Left ventricle myocardium inferior (tissue), 1 donor: ENCODE data around the gene CCDC81. TPM values are rescaled to one million over a fixed set of nuclear protein-coding genes. Genes with fewer than 3 reads are reported as not detected.

Experiments
- DNase-seq: peaks from one replicate; pipeline ENCODE4 v3.0.0-alpha.2; 2020
- H3K27ac ChIP-seq: fragments of 200-600 bp; replicated peaks from 2 replicates; pipeline ENCODE4 v1.8.0; 2021
- H3K27me3 ChIP-seq: fragments of 200-600 bp; 2 replicates; pipeline ENCODE4 v1.8.0; 2021; ENCODE audit warnings: low read depth
- H3K36me3 ChIP-seq: fragments of 200-600 bp; 2 replicates; pipeline ENCODE4 v1.8.0; 2021
- H3K4me1 ChIP-seq: fragments of 200-600 bp; 2 replicates; pipeline ENCODE4 v1.8.0; 2021
- H3K4me3 ChIP-seq: fragments of 200-600 bp; 2 replicates; pipeline ENCODE4 v1.8.0; 2021; ENCODE audit warnings: mild to moderate bottlenecking, moderate library complexity
- H3K9me3 ChIP-seq: fragments of 200-600 bp; replicated peaks from 2 replicates; pipeline ENCODE4 v1.8.0; 2021
- CTCF ChIP-seq: fragments of 200-600 bp; IDR thresholded peaks from 2 replicates; pipeline ENCODE4 v1.8.0; 2021; ENCODE audit warnings: antibody characterized with exemption, mild to moderate bottlenecking, borderline replicate concordance
- intact Hi-C: fragments of 100-400 bp; cut with micrococcal nuclease; formaldehyde crosslinking; loops from one replicate; pipeline ENCODE4 v1.11.0; 2022
- total RNA-seq: library from RNA; stranded (reverse); fragmentation: NEBNext Ultra II Directional; extraction: Animal tissue kit (Norgen Biotek cat#: 25700); gene quantifications from one replicate; pipeline ENCODE4 v1.2.1, GENCODE V29; 2021
- donor health status: DM: no; HTN: yes; CAD: no; lungs with severe emphysema.

Gene CCDC81
- total RNA-seq, 1 donor from 2014 or later: 0.71 TPM

- intact Hi-C loops: no loop called here
- H3K27me3 ChIP-seq: no peaks in the 10 kb centered on the region
- no peak overlapping the region for H3K27ac ChIP-seq
- no peaks in the 10 kb centered on the region for H3K4me1 ChIP-seq
- H3K9me3 ChIP-seq: no peaks in the 10 kb centered on the region
- DNase-seq: no peak
- no peaks in the 10 kb centered on the region for H3K36me3 ChIP-seq
- H3K4me3 ChIP-seq: no peak overlapping the region
- no peak for TF ChIP-seq CTCF
Measured at GRCh38 chr11:86397351-86397750, 22.7 kb downstream of the CCDC81 start.

- intact Hi-C loops: no loop called here
- DNase-seq: no peak
Measured at GRCh38 chr11:86398106-86398505, 23.4 kb downstream of the CCDC81 start.

GRCh38 chr11:86403458-86403857 is 28.8 kb downstream of the CCDC81 start:
- Histone ChIP-seq H3K9me3 (no peaks in the 10 kb centered on the region), H3K27me3 (no peaks in the 10 kb centered on the region), H3K4me3 (no peak overlapping the region), H3K27ac (no peak overlapping the region), H3K4me1 (no peaks in the 10 kb centered on the region), H3K36me3 (no peaks in the 10 kb centered on the region)
- TF ChIP-seq CTCF: no peak
- no peak for DNase-seq
- intact Hi-C loops: no loop called here

More at GRCh38 chr11:86398106-86398505, 23.4 kb downstream of the CCDC81 start:
- Histone ChIP-seq H3K9me3 (no peaks in the 10 kb centered on the region), H3K27me3 (no peaks in the 10 kb centered on the region), H3K36me3 (no peaks in the 10 kb centered on the region), H3K27ac (no peak overlapping the region), H3K4me1 (no peaks in the 10 kb centered on the region), H3K4me3 (no peak overlapping the region)
- no peak for TF ChIP-seq CTCF

GRCh38 chr11:86408845-86409244 is 34.2 kb downstream of the CCDC81 start:
- Histone ChIP-seq H3K4me1 (no peaks in the 10 kb centered on the region), H3K9me3 (no peaks in the 10 kb centered on the region), H3K36me3 (peaks cover 6% of the 10 kb centered on the region), H3K27me3 (no peaks in the 10 kb centered on the region), H3K27ac (no peak overlapping the region), H3K4me3 (no peak overlapping the region)
- TF ChIP-seq CTCF: no peak
- intact Hi-C loops: no loop called here
- DNase-seq: no peak

GRCh38 chr11:86414032-86414431 is 39.3 kb downstream of the CCDC81 start:
- H3K4me3 ChIP-seq: no peak overlapping the region
- intact Hi-C loops: no loop called here
- H3K4me1 ChIP-seq: no peaks in the 10 kb centered on the region
- peaks cover 6% of the 10 kb centered on the region for H3K36me3 ChIP-seq
- TF ChIP-seq CTCF: no peak
- H3K27me3 ChIP-seq: no peaks in the 10 kb centered on the region
- H3K9me3 ChIP-seq: no peaks in the 10 kb centered on the region
- no peak for DNase-seq
- no peak overlapping the region for H3K27ac ChIP-seq

GRCh38 chr11:86415026-86415425 is 40.3 kb downstream of the CCDC81 start:
- no peak overlapping the region for H3K27ac ChIP-seq
- no peaks in the 10 kb centered on the region for H3K36me3 ChIP-seq
- no peaks in the 10 kb centered on the region for H3K27me3 ChIP-seq
- H3K9me3 ChIP-seq: no peaks in the 10 kb centered on the region
- intact Hi-C loops: no loop called here
- H3K4me3 ChIP-seq: no peak overlapping the region
- no peak for TF ChIP-seq CTCF
- no peaks in the 10 kb centered on the region for H3K4me1 ChIP-seq
- no peak for DNase-seq
